GM19099 (cell line): Measurements from ENCODE around the gene ZCCHC9.

Experiments used
- POLR2A ChIP-seq: IDR thresholded peaks from 3 replicates; pipeline ENCODE4 v1.6.1; 2011; ENCODE audit warnings: low read depth; ENCODE audit not compliant: insufficient read length; ENCODE audit errors: extremely low read depth

ZCCHC9 gene

GRCh38 chr5:81297531-81297930 lies 3.9 kb upstream of the ZCCHC9 start:
- no peak for TF ChIP-seq POLR2A

DNA sequence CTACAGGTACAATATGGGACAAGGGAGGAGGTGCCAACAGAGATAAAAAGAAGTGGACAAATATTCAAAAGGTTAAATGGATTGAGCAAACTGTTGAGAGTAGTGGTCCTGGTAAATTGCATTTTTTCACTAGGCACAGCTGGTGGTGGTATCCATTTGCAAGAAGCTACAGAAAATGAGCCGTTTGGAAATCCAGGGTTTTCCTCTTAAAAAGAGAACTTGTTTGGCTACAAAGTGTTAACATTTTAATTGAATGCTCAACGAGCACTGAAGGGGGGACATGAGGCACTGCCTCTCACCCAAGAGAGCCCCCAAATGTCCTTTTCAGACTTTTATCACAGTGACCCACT lies 491 bp upstream of the ZCCHC9 start:
- no peak for TF ChIP-seq POLR2A

- TF ChIP-seq POLR2A = no peak
Observed at GRCh38 chr5:81302596-81302995, 1.2 kb downstream of the ZCCHC9 start.

- no peak for TF ChIP-seq POLR2A
Observed at GRCh38 chr5:81303563-81303962, 2.2 kb downstream of the ZCCHC9 start.

DNA sequence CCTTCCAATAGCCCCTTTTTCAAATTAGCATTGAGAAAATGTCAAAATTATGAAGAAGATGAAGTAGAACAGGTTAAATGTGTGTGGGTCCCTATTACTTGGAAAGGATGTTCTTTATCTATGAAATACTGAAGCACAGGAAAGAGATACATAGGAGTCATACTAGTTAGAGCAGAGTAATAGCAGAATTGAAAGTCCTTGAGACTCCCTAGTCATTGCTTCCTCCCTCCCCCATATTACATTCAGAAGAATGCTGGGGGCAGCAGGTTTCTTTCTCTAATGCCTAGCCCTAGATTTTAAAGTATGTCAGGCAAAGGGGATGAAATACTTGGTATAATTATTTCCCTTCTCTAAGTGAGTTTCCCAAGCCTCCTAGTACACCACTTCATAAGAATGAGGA lies 4.4 kb downstream of the ZCCHC9 start:
- no peak for TF ChIP-seq POLR2A

GRCh38 chr5:81308836-81309235 lies 7.4 kb downstream of the ZCCHC9 start:
- TF ChIP-seq POLR2A = no peak

GRCh38 chr5:81310402-81311063 lies 9.1 kb downstream of the ZCCHC9 start:
- TF ChIP-seq POLR2A = no peak

GRCh38 chr5:81313278-81313677 lies 11.9 kb downstream of the ZCCHC9 start:
- TF ChIP-seq POLR2A = no peak

- no peak for TF ChIP-seq POLR2A
Observed at GRCh38 chr5:81313686-81314085, 12.3 kb downstream of the ZCCHC9 start.

DNA sequence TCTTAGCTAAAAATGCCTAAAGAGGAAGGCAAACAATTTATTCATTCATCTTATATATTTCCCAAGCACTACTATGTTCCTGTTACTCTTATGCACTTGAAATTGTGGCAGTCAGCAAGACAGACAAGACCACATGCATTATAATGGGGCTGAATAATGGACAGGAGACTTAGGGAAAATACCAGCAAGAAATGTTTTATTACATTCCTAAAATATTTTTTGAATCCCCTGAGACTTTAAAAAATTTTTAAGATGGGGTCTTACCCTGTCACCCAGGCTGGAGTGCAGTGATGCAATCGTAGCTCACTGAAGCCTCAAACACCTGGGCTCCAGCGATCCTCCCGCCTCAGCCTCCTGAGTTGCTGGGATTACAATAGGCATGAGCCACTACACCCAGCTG lies 13.2 kb downstream of the ZCCHC9 start:
- TF ChIP-seq POLR2A = no peak

DNA sequence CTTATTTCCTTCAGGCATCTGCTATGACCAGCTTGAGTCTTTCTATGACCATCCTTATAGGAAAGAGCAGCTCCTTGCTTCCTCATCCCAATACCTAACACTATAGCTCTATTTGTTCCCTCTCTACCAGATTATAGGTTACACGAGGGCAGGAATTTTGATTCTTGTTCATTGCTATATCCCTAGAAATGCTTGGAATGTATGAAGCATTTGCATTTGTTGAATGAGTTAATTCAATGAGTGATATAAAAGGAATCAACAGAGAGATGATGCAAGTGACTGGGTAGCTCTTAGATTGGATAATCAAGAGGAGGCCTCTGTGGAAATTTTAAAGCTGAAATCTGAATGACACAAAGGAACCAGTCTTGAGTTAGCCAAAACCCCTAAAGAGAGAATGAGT lies 13.9 kb downstream of the ZCCHC9 start:
- no peak for TF ChIP-seq POLR2A

GRCh38 chr5:81315830-81316229 lies 14.4 kb downstream of the ZCCHC9 start:
- no peak for TF ChIP-seq POLR2A

GRCh38 chr5:81316571-81316970 lies 15.2 kb downstream of the ZCCHC9 start:
- no peak for TF ChIP-seq POLR2A

DNA sequence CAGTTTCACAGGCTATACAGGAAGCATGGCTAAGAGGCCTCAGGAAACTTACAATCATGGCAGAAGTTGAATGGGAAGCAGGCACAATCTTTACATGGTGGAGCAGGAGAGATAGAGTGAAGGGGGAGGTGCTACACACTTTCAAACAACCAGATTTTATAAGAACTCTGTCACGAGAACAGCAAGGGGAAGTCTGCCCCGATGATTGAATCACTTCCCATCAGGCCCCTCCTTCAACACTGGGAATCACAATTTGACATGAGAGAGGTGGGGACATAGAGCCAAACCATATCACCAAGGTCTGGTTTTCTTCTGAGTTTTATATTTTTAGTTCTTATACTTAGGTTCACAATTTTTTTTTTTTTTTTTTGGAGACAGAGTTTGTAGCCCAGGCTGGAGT lies 16.1 kb downstream of the ZCCHC9 start:
- no peak for TF ChIP-seq POLR2A

DNA sequence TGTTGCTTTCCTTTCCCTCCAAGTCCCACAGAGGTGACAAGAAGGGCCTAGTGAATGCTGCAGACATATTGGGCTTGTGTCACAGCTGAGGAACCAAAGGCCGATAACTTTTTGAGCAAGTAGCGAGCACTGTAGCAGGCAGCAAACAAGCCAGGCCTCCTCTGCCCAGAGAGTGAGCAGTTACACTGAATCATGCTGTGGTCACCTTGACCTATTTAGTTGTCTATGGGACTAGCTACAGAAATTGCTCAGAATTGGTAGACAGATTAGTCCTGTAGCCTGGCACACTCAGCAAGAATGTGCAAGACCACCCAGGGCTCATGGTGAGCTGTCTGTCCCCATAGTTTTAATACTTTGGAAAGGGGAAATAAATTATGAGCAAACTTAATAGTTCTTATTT lies 25.2 kb downstream of the ZCCHC9 start:
- TF ChIP-seq POLR2A = no peak

GRCh38 chr5:81334304-81335061 lies 33.1 kb downstream of the ZCCHC9 start:
- TF ChIP-seq POLR2A = no peak

DNA sequence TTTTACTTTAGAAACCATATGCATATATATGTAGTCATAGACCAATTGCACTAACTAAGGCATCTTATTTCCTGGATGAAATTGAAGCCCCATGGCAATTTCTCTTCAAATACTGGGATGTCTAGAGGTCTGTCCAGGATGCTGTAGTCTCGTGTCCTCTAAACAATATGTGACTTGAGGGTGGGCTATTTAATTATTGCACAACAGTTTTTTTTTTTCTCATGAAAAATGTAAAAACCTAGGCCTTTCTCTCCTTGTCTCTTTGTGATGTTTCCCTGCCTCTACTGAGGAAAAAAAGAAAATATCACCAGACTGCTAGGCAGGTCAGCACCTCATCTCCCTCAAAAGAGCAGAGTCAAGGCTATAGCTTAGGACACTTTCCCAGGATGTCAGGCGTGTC lies 34.6 kb downstream of the ZCCHC9 start:
- no peak for TF ChIP-seq POLR2A

DNA sequence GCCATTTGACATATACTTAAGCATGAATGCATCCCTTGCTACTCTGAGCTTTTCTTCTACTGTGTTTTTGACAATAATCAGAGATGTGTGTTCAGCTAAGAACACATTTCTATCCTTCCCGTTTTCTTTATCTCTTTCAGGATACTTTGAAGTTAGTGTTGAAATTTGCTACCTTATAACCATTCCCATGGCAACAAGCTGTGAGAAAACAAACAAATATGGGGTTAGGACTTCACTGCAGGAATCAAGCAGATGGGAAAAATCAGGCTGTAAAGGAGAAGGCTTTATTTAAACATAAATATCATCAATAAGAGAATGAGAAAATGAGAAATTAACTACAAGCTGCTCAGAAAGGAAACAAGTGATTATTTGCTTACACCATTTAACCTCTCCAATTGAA lies 35.2 kb downstream of the ZCCHC9 start:
- no peak for TF ChIP-seq POLR2A

- no peak for TF ChIP-seq POLR2A
Observed at GRCh38 chr5:81337803-81338202, 36.4 kb downstream of the ZCCHC9 start.
